ENCODE measurements around the gene GPR61.

DNA sequence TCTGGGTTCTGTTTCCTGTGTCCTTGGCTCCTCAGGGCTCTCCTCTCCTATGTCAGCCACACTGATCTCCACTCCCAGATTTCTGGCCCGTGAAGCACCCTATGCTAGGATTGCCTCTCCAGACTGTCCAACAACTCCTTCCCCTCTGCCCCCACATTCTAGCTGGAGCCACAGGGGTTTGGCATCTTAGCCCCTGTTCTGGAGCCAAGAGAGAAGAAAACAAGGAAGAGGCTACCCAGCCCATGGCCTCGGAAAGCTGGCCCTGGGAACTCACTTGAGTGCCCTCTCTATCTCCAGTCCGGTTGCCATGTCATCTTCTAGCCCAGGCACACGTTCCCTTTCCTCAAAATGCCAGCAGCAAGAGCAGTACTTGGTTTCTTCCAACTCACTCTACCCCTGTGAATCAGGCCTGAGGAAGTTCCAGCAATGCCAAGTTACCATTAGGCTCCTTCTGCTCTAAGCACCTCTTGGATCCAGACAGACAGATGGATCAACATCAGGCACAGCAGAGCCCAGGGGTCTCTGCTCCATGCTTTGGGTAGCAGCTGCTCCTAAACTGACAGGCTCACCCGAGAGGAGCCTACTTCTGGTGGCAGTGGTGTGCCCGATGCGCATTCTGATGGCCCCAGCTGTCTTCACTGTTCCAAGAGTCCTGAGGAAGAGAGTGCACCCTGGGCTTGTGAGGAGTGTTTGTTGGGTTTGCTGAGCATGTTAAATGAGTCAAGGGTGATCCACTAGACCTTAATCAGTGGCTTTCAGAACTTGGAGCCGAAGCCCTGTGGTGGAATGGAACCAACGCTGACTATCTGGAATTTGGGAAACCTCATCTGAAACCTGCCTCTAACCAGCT is 11.6 kb upstream of the GPR61 start:
- TF ChIP-seq, protein P1, sequence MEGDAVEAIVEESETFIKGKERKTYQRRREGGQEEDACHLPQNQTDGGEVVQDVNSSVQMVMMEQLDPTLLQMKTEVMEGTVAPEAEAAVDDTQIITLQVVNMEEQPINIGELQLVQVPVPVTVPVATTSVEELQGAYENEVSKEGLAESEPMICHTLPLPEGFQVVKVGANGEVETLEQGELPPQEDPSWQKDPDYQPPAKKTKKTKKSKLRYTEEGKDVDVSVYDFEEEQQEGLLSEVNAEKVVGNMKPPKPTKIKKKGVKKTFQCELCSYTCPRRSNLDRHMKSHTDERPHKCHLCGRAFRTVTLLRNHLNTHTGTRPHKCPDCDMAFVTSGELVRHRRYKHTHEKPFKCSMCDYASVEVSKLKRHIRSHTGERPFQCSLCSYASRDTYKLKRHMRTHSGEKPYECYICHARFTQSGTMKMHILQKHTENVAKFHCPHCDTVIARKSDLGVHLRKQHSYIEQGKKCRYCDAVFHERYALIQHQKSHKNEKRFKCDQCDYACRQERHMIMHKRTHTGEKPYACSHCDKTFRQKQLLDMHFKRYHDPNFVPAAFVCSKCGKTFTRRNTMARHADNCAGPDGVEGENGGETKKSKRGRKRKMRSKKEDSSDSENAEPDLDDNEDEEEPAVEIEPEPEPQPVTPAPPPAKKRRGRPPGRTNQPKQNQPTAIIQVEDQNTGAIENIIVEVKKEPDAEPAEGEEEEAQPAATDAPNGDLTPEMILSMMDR (IDR thresholded peaks at IDR 0.05; ENCODE audit: poor library complexity, severe bottlenecking) = no peak
- TF ChIP-seq EZH2 (IDR thresholded peaks at IDR 0.05; ENCODE audit: borderline replicate concordance, insufficient read depth, low read length, poor library complexity, severe bottlenecking) (no peak), POLR2AphosphoS5 (IDR thresholded peaks at IDR 0.05) (no peak), RAD21 (conservative IDR thresholded peaks at IDR 0.05) (no peak), SMC3 (conservative IDR thresholded peaks at IDR 0.05; ENCODE audit: poor library complexity) (no peak), TAF1 (IDR thresholded peaks at IDR 0.05; ENCODE audit: low read depth) (no peak), EP300 (conservative IDR thresholded peaks at IDR 0.05; ENCODE audit: poor library complexity, severe bottlenecking) (no peak)
- TF ChIP-seq, protein P2, sequence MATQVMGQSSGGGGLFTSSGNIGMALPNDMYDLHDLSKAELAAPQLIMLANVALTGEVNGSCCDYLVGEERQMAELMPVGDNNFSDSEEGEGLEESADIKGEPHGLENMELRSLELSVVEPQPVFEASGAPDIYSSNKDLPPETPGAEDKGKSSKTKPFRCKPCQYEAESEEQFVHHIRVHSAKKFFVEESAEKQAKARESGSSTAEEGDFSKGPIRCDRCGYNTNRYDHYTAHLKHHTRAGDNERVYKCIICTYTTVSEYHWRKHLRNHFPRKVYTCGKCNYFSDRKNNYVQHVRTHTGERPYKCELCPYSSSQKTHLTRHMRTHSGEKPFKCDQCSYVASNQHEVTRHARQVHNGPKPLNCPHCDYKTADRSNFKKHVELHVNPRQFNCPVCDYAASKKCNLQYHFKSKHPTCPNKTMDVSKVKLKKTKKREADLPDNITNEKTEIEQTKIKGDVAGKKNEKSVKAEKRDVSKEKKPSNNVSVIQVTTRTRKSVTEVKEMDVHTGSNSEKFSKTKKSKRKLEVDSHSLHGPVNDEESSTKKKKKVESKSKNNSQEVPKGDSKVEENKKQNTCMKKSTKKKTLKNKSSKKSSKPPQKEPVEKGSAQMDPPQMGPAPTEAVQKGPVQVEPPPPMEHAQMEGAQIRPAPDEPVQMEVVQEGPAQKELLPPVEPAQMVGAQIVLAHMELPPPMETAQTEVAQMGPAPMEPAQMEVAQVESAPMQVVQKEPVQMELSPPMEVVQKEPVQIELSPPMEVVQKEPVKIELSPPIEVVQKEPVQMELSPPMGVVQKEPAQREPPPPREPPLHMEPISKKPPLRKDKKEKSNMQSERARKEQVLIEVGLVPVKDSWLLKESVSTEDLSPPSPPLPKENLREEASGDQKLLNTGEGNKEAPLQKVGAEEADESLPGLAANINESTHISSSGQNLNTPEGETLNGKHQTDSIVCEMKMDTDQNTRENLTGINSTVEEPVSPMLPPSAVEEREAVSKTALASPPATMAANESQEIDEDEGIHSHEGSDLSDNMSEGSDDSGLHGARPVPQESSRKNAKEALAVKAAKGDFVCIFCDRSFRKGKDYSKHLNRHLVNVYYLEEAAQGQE (IDR thresholded peaks at IDR 0.05; ENCODE audit: borderline replicate concordance) = no peak
